Erythroblast (primary cell): ENCODE data around the gene AP3B1.

Experiments used
- DNase-seq, 2 experiments: peaks; one replicate each; lab custom pipeline; 2025; lab: John Stamatoyannopoulos, UW
- GATA1 ChIP-seq: IDR thresholded peaks from 2 replicates; pipeline ENCODE4 v1.6.1; 2011; ENCODE audit warnings: low read depth, mild to moderate bottlenecking, control low read depth, low read length, moderate library complexity
- POLR2A ChIP-seq: IDR thresholded peaks from 2 replicates; pipeline ENCODE4 v1.6.1; 2011; ENCODE audit warnings: mild to moderate bottlenecking, low read length

The AP3B1 gene

DNA sequence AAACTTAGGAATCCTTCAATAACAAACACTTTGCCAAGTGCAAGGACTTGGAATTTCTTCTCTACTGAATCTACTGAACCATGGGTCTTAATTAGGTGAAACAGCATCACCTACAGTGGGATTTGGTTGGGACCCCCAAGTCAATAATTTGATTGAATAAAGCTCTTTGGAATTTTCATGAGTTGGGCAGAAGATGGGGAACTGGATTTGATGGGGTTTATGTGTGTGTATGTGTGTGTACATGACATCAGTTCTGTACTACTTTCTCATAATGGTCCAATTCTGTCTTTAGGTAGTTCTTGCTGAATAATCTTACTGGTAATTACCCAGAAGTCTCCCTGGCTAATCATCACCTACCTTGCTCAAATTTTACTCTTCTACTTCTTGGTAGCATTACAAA is 319.9 kb downstream of the AP3B1 start:
- no peak for DNase-seq
- TF ChIP-seq GATA1 (no peak), POLR2A (no peak)

DNA sequence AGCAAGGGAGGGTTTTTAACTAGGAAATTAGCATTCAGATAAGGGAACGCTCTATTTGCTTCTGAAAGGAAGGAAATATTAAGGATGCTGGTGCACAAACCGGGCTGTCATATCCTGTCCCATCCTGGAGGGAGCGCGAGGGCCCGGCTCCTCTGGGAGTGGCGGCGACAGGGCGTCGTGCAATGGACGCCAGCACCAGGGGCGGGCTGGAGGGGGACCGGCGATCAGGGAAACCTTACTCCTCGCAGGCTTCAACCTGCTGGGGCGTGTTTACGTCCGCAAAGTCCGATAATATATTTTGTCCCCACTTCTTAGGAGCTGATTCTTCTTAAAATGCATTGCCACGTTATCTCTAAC is 321.3 kb downstream of the AP3B1 start:
- TF ChIP-seq POLR2A (no peak), GATA1 (no peak)
- peak; percentile 11 to 13 for DNase-seq

DNA sequence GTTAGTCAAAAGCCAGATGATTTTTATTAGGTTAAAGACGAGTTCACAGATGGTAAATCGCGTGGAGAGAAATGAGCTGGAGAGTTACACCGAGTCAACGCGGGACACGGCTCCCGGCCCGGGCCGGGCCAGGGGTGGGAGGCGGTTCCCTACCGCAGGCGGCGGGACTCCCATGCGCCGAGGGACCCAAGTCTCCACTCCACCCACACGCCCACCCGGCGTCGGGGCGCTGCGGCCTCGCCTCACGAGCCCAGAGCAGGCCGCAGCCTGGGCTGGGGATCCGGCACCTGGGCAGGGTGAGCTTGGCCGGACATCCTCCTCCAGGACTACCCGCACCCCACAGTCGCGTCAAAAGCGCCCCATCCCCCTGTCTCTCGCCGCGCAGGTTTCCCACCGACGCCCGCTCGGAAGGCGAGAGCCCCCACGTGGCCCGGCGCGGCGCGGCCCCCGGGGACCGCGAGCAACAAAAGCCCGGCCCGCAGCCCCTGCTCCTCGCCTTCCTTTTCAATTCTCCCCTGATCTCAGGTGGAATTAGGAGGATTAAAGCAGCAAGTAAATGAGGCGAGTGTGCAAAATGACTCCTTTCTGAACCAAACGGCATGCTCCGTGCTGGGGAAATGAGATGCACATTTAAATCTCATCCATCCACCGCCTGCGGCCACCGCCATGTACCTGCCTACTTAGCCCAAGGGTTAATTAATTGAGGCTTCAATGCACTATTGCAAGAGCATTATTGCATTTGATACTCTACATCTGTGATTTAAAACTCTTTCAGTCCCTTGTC is 321.8 kb downstream of the AP3B1 start:
- peak in 1 of 2 experiments; percentile 17 for DNase-seq
- no peak for TF ChIP-seq GATA1
- TF ChIP-seq POLR2A: no peak

DNA sequence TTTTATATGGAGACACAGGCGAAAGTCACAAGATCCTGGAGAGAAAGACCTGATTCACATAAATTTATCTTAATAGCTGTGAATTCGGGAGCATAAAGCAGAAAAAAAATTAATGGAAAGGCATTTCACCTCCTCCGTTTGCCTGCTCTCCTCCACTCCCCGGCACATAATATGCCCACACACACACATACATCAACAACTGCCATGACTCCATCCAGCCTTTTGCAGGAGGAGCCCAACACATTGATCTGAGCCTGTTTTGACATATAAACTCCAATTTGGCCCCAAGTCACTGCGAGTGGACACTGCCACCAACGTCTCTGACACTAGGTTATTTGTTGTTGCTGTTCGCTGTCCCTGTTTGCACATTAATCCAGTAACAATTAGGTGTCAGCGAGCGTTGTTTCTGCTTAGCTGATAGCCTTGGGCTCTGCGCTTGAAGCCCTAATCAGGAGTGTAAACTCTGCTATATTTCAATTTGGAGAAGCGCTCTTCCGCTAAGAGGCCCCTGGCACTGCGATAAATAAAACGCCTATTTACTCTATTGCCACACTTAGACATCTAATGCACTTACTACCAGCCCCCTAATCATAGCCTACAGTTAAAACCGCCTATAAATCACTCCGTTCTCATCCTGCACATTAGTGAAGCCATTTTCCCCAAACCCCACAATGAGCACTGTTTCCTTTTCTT is 322.6 kb downstream of the AP3B1 start:
- no peak for DNase-seq
- TF ChIP-seq POLR2A (no peak), GATA1 (no peak)

DNA sequence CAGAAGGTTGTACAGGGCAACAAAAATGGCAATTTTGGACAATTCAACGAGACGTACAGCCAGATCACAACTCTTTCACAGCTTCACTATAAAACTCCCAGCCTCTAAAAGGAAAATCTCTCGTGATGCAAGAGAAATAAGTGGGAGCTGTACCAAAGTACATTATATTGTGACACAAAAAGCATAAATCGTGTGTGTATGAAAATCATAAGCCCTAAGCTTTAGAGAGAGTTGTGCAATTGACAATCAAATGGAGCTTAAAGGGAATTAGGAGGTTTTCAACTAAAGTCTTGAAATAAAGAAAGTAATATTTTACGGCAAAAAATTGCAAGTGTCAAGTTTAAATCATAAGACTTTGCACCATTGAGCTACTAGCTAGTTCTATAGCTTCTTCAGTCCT is 323.6 kb downstream of the AP3B1 start:
- DNase-seq: no peak
- TF ChIP-seq POLR2A: no peak
- no peak for TF ChIP-seq GATA1

DNA sequence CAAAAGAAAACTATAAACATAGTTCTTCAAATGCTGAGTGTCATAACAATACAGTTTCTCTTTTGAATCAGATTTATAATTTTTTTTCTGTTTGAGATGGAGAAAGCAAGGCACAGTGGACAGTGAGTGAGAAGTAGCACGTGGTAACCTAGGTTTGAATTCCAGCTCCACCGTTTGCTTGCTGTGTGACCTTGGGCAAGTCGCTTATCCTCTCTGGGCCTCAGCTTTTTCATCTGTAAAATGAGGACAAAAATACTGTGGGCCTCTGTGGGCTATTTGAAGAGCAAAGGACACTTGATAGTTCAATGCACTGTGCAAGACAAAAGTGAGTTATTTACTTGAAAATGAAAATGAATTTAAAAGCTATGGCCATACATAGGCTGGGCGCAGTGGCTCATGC is 330.7 kb downstream of the AP3B1 start:
- DNase-seq: no peak
- no peak for TF ChIP-seq POLR2A
- TF ChIP-seq GATA1: no peak

DNA sequence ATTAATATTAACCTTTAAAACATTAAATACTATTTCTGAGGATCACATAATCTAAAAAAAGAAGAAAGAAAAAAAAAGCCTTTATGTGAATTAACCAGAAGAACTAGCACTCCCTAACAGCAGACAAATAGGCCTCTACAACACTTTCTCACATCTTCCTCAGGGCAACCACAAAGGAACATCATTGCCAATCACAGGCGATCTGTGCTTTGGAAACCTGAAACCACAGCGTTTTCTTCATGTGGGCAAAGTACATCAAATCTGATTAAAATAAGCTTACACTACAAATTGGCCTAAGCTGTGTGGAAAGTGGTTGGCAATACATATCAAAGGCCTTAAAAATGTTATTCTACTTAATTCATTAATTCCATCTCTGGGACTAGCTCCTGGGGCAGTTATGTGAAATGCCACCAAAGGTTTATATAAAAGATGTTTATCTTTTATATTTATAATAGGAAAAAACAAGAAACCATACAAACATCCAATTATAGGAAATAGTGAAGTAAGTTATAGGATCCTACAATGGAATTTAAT is 333.6 kb downstream of the AP3B1 start:
- no peak for DNase-seq

DNA sequence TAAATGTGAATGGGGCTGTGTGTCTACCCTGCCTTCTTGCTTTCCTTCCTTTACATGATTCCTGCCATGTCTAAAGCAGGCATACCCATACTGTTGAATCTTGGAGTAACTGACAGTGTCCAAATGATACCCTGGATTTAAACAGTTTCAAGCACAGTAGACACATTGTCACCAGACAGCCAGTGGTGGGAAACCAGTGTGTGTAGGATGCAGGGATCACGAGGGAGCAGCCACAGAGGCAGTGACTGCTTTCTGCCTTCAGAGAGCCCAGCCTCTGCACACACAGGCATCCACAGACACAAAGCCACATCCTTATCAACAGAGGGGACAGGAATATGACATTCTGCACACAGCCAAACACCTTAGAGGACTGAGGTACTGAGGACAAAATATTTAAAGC is 334.2 kb downstream of the AP3B1 start:
- TF ChIP-seq POLR2A (no peak), GATA1 (no peak)
- no peak for DNase-seq

More for the DNA sequence above, 333.6 kb downstream of the AP3B1 start:
- TF ChIP-seq GATA1: no peak

DNA sequence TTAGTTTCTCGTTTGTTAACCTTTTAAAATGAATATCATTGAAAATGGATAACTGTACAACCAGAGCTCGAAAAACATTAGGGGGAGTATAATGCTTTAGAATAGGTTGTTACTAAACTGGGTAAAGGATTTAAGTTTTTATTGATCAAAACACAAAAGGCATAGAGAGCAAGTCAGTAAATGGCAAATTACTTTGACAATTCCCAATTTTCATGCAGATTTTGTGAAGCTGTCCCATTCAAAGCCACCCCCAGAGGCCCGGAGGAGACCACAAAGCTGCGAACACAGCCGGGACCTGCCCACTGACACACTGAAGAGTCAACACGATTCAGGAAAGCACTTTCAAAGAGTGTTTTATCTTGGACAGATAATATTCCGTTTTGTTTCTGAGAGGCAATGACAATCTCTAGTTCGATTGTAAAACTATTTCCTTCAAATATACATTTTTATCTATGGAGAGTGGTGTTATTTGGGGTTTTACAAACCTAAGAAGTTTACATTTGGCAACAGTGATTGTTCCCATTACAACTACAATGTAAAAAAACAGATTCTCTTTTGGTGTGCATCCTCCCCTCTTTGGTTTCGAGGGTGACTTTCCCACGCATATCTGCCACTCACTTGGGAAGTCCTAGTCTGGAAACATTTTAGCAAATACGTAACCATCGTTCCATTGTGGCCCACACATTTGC is 335.7 kb downstream of the AP3B1 start:
- no peak for DNase-seq

DNA sequence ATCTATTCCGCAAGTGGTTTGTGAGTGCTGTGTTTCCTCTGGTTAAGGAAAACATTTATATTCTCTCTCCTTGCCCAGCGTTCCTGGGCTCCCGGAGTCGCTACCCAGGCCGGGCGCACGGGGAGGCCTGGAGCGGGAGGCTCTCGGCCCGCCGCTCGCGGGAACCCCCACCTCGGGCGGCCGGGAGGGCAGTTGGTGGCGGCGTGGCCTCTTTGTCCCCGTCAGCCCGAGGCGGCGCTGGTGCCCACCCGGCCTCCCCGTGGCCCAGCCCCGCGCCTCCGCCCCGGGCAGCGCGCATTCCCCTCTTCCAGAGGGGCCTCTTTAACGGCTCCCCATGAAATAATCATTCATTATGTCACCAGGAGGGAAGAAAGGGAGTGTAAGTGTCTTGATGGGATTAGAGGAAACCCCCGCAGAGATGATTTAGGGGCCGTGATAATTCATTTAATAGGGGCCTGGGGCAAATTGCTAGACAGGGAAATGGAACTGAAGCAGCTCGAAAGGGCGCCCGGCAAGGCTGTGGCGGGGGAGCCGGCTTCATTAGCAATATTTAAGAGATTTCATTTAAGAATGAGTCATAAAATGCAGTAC is 336.5 kb downstream of the AP3B1 start:
- no peak for DNase-seq
- TF ChIP-seq POLR2A (no peak), GATA1 (no peak)

More for the DNA sequence above, 335.7 kb downstream of the AP3B1 start:
- TF ChIP-seq GATA1 (no peak), POLR2A (no peak)

DNA sequence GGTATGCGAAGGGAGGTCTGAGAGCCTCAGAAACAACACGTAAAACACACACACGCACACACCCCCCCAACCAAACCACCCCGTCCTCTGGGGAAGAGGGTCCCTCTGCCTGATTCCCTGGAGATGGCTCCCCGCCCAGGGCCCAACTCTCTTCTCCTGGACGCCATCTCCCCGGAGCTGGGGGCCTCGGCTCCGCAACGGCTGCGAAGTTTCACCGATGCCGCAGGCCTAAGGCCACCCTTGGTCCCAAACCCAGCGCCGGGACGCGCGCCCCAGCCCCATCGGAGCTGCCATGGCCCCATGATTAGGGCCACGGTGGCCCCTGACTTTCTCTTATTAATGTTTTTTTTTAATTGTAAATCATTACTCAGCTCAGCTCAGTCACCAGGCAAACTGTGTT is 337.0 kb downstream of the AP3B1 start:
- no peak for DNase-seq
- TF ChIP-seq GATA1: no peak
- TF ChIP-seq POLR2A: no peak

DNA sequence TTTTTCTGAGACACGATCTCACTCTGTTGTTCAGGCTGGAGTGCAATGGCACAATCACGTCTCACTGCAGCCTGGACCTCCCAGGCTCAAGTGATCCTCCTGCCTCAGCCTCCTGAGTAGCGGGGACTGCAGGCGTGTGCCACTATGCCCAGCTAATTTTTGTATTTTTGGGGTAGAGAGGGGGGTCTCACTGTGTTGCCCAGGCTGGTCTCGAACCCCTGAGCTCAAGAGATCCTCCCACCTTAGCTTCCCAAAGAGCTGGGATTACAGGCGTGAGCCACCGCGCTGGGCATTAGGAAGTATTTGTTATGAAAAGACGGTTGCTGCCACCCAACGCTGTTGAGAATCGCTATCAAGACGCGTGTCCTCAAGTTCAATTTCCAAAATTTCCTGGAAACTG is 337.4 kb downstream of the AP3B1 start:
- TF ChIP-seq GATA1 (no peak), POLR2A (no peak)
- no peak for DNase-seq

DNA sequence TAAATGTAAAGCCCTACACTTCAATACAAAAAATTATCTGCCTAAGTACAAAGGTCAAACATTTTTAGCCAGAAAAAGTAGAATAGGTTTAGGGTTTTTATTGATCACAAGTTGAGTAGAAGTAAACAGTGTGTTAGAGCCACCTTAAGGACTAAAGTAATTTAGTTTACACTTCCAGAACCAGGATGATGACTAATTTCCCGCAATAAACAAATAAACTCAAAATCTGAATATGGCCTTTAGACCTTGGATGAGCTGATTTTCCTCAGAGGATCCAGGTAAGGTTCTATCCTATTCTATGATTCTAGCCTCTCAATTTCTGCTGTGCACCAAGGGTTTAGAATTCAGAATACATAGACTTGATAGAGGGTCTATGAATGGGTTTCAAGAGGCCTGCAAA is 338.9 kb downstream of the AP3B1 start:
- DNase-seq: no peak
- TF ChIP-seq GATA1: no peak
- TF ChIP-seq POLR2A: no peak

DNA sequence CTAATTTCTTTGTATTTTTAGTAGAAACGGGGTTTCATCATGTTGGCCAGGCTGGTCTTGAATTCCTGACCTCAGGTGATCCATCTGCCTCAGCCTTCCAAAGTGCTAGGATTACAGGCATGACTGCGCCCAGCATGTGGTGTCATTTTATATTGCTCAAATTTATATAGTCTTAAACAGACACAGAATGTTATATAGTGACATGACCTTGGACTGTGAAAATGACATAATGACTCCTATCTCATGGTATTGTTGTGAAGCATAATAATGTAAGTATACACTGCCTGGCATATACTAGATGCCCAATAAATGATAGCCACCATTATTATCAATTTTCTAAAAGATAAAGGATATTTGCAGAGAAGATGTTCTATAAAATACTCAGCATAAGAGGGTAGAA is 341.1 kb downstream of the AP3B1 start:
- DNase-seq: no peak
- no peak for TF ChIP-seq GATA1
- TF ChIP-seq POLR2A: no peak
